Progenitor cell of endocrine pancreas (in vitro differentiated cells): Measurements from ENCODE around the gene MCRIP2. TPM values are rescaled to one million over a fixed set of nuclear protein-coding genes. Genes with fewer than 3 reads are reported as not detected.

Source experiments
- DNase-seq: peaks from one replicate; pipeline ENCODE4 v3.0.0; 2021; ENCODE audit warnings: low spot score; ENCODE audit not compliant: unreplicated experiment
- H3K27ac Mint-ChIP-seq: 2 replicates; pipeline ENCODE4 v1.8.0; 2021; ENCODE audit warnings: mild to moderate bottlenecking, moderate library complexity, mixed read lengths
- H3K27me3 Mint-ChIP-seq: 2 replicates; pipeline ENCODE4 v1.8.0; 2021; ENCODE audit warnings: mixed read lengths
- H3K36me3 Mint-ChIP-seq: 2 replicates; pipeline ENCODE4 v1.8.0; 2022; ENCODE audit warnings: mixed read lengths; ENCODE audit not compliant: insufficient read depth
- H3K4me1 Mint-ChIP-seq: 2 replicates; pipeline ENCODE4 v1.8.0; 2021; ENCODE audit warnings: low read depth, mixed read lengths
- H3K4me3 Mint-ChIP-seq: 2 replicates; pipeline ENCODE4 v1.8.0; 2021; ENCODE audit warnings: low read depth, mild to moderate bottlenecking, moderate library complexity, mixed read lengths
- H3K9me3 Mint-ChIP-seq: 2 replicates; pipeline ENCODE4 v1.8.0; 2021; ENCODE audit warnings: low read depth, mixed read lengths
- CTCF ChIP-seq: fragments of 200-600 bp; sonication (generic); IDR thresholded peaks from one replicate; pipeline ENCODE4 v1.5.0; 2021; ENCODE audit warnings: antibody characterized with exemption, mild to moderate bottlenecking; ENCODE audit not compliant: unreplicated experiment
- total RNA-seq: library from RNA; stranded (reverse); gene quantifications from 2 replicates; pipeline ENCODE4 v1.2.1, GENCODE V29; 2021

The MCRIP2 gene
- total RNA-seq, 1 donor from 2014 or later, result 31.4 TPM

DNA sequence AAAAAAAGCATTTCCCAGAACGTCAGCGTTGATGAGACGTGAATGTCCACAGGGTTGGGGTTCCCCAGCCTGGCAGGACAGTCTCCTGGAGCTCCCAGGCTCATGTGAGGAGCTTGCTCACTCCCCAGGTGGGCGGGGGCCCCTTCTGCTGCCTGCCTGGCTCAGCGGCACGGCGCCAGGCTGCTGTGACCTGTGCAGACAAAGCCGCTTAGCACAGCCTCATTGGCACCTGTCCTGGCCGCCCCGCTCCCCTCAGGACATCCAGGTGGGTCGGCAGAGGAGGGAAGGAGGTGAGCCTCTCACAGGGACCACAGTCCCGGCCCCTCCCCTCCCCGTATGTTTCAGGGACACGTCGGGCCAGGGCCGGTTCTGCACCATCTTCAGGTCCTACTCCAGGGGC is 23.8 kb upstream of the MCRIP2 start:
- Mint-ChIP-seq H3K27me3 (no peaks in the 10 kb centered on the region), H3K4me3 (no peak overlapping the region), H3K36me3 (peaks cover 11% of the 10 kb centered on the region), H3K9me3 (no peaks in the 10 kb centered on the region), H3K4me1 (no peaks in the 10 kb centered on the region), H3K27ac (no peak overlapping the region)
- no peak for DNase-seq
- TF ChIP-seq CTCF, result no peak

- H3K9me3 Mint-ChIP-seq, result no peaks in the 10 kb centered on the region
- no peak overlapping the region for H3K4me3 Mint-ChIP-seq
- no peak for DNase-seq
- H3K27ac Mint-ChIP-seq, result no peak overlapping the region
- no peaks in the 10 kb centered on the region for H3K27me3 Mint-ChIP-seq
- TF ChIP-seq CTCF, result no peak
- no peaks in the 10 kb centered on the region for H3K4me1 Mint-ChIP-seq
- peaks cover 5% of the 10 kb centered on the region for H3K36me3 Mint-ChIP-seq
Measured at GRCh38 chr16:619476-620100, 22.0 kb upstream of the MCRIP2 start.

DNA sequence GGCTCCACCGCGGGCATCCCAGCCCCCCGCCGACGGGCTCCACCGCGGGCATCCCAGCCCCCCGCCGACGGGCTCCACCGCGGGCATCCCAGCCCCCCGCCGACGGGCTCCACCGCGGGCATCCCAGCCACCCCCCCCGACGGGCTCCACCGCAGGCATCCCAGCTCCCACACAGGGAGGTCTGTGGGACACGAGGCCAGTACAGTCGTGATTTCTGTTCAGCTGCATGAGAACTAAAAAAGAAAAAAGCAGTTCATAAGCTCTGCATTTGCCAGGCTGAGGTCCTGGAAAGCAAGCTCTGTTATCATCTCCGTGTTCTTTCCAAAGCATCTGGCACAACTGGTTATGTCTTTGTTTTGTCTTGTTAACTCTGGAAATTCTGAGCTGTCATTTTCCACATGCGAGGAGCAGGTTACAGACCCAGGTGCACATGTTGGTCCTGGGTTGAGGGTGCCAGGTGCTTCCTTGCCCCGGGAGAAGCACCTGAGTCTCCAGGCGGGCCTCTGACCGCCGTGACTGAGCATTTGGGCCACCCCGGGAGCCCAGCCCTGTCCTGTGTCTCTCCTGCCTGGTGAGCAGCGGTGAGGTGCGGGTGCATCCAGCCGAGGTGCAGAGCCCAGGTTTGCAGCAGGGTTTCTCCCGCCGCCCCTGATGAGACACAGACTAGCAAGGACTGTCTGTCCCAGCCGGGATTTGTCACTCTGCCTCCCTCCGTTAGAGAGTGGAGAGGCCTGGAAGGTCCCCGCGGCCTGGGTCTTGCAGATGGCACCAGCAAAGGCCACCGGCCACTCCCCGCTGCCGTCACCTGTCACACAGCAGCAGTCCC is 20.7 kb upstream of the MCRIP2 start:
- Mint-ChIP-seq H3K36me3 (no peaks in the 10 kb centered on the region), H3K9me3 (no peaks in the 10 kb centered on the region)
- TF ChIP-seq CTCF, result no peak

DNA sequence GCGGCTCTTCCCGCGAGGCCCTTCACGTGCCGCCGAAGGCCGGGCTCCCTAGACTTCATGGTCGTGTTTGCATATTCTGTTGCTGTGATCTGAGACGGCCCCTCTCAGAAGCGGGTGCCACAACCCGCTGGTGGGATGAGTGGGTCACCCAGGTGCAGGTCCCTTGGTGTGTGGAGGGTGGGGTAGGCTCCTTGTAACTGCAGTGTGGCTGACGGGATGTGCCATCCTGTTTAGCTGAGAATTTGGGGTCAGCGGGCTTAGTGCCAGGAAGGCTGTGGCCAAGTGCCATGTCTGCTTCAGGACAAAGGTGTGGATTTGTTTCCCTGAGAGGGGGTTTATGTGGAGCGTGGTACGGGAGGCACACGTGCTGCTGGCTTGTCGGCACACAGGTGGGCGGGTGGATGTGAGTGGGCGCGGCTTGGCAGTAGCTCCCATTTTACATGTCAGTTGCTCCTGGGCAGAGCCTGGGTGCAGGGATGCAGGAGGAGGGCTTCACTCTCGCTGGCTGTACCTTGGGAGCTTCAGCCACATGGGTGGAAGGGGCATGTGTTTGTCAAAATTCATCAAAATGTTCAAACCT is 20.0 kb upstream of the MCRIP2 start:
- Mint-ChIP-seq H3K4me1 (no peaks in the 10 kb centered on the region), H3K9me3 (no peaks in the 10 kb centered on the region), H3K4me3 (no peak overlapping the region), H3K27ac (no peak overlapping the region), H3K27me3 (no peaks in the 10 kb centered on the region), H3K36me3 (peaks cover 3% of the 10 kb centered on the region)
- no peak for DNase-seq
- TF ChIP-seq CTCF, result no peak

More for the DNA sequence above, 20.7 kb upstream of the MCRIP2 start:
- DNase-seq, result no peak
- H3K4me3 Mint-ChIP-seq, result no peak overlapping the region
- no peak overlapping the region for H3K27ac Mint-ChIP-seq
- H3K4me1 Mint-ChIP-seq, result no peaks in the 10 kb centered on the region
- no peaks in the 10 kb centered on the region for H3K27me3 Mint-ChIP-seq

DNA sequence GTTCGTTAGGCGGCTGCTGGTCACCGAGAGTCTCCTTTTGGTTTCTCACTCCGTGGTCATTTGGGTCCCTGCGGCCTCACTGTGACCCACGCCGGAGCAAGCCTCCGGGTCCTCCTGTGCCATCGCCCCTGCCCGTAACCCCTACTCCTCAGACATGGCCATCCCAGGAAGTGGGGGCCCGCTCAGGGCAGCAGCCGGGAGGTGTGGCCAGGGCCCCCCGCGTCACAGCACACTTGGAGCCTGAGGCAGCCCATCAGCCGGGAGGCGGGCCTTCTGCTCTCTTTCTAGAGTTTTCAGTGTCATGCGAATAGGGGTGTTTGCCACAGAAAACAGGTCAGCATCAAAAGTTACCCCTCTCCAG is 18.7 kb upstream of the MCRIP2 start:
- Mint-ChIP-seq H3K27me3 (no peaks in the 10 kb centered on the region), H3K36me3 (peaks cover 5% of the 10 kb centered on the region), H3K27ac (no peak overlapping the region), H3K4me3 (no peak overlapping the region), H3K9me3 (no peaks in the 10 kb centered on the region), H3K4me1 (no peaks in the 10 kb centered on the region)
- DNase-seq, result no peak
- no peak for TF ChIP-seq CTCF
